ENCODE results near the gene SLIT3.
"Not testable (repeated sequence)": the region's sequence is repeated elsewhere in the genome, so short reads cannot be mapped to it uniquely, and the experiment has no call there.

SLIT3 gene

DNA sequence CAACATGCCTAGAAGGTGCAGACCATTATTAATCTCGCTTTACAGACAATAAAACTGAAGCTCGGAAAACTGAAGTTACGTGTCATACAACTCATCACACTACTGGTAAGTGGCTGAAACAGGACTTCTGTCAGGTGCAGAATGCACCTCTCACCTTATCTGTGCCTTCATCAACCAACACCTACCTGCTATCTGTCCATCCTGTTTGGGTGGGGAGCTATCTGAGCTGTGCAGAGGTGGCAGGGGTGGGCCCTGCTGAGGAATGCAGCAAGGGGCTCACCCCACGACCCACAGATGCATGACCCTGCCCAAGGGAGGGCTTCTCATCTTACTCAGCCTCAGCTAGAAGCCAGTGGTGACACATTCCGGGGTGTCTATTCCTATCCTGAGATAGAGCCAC is 81.6 kb downstream of the SLIT3 start:
- no peak for DNase-seq (ENCODE audit: low spot score)

DNA sequence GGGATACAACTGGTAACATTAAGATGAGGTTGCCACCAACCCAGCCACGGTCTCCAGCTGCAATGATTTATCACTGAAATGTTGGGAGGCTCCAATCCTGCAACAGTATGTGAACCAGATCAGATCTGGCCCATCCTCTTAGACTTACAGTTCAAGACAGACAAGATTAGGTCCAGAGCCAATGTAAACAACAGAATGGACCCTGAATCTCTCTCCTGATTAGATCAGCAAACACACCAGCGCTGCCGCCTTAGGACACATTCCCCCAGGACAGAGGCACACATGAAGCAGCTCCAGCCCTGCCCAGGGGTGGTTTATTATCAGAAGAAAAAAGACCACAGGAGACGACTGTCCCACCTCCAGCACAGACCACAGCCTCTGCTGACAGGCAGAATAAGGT is 82.1 kb downstream of the SLIT3 start:
- no peak for DNase-seq (ENCODE audit: low spot score)

DNA sequence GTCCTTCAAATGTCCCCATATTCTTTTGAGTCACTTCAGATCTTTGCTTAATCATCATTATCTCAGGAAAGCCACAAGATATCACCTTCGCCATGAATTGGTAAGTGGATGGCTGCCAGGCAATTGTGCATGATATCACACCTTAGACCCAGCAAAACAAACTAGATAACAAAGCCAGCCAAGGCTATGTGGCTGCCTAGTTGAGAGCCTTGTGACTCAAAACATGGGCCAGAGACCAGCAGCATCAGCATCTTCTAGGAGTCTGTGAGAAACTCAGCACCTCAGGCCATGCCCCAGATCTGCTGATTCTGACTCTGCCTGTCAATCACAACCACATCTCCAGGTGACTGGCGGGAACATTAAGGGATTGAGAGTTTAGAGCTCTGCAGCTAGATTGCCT is 82.8 kb downstream of the SLIT3 start:
- DNase-seq (ENCODE audit: low spot score), result no peak

DNA sequence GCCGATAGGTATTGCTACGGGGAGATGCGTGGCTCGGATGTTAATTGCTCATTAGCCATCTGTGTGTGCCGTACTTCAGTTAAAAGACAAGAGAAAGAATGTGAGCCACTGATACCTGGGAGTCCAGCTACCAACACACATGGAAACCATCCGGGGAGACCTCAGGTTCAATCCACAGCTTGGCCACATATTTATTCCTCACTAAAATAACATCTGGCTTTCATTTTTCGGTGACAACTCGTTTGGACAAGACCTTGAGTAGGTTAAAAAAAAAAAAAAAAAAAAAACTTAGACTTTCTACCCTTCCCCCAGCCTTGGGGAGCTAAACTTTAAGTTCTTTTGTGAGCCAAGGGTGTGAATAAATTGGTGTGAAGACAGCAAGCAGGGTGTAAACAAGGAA is 84.1 kb downstream of the SLIT3 start:
- DNase-seq (ENCODE audit: low spot score), result no peak

DNA sequence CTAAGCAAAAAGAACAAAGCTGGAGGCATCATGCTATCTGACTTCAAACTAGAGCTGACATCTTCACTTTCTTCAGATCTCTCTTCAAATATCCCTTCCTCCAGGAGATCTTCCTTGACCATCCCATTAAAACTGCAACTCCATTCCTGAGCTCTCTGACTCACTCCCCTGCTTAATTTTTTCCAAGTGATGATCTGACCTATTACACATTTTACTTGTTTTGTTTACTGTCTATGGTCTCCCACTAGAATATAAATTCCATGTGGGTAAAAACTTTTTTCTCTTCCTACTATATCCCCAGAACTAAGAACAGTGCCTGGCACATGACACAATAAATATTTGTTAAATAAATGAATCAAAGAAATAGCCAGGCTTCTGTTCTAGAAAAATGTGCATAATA is 87.5 kb downstream of the SLIT3 start:
- DNase-seq (ENCODE audit: low spot score), result no peak

DNA sequence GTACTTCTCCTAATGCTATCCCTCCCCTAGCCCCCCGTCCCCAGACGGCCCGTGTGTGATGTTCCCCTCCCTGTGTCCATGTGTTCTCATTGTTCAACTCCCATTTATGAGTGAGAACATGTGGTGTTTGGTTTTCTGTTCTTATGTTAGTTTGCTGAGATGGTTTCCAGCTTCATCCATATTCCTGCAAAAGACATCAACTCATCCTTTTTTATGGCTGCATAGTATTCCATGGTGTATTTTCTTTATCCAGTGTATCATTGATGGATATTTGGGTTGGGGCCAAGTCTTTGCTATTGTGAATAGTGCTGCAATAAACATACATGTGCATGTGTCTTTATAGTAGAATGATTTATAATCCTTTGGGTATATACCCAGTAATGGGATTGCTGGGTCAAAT is 89.2 kb downstream of the SLIT3 start:
- not testable (repeated sequence) for DNase-seq (ENCODE audit: low spot score)

DNA sequence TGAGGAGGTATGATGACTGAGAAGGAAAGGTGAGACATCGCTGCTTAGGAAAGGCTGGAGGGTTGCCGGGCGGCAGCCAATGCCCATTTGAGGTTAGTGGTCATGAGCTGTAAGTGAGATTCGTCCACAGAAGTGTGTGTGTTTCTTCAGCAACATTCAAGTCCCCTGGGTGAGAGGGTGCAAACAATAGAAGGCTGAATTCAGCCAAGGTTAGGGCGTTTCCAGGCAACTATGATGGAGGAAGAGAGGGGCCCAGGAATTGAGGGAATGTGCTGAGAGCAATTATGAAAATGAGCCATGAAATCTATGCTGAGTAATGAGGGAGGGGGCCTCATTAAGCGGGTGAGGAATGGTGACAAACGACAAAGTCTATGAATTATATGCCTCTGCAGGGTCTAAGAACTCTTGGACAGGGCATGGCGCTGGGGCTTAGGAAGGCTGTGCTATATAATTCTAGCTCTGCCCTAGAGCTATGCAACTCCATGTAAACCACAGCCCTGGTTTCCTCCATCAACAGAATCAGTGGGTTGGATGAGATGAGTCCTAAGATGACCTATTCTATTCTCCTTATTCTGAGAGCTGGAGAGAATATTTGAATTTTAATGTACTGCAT is 96.0 kb downstream of the SLIT3 start:
- no peak for DNase-seq (ENCODE audit: low spot score)

DNA sequence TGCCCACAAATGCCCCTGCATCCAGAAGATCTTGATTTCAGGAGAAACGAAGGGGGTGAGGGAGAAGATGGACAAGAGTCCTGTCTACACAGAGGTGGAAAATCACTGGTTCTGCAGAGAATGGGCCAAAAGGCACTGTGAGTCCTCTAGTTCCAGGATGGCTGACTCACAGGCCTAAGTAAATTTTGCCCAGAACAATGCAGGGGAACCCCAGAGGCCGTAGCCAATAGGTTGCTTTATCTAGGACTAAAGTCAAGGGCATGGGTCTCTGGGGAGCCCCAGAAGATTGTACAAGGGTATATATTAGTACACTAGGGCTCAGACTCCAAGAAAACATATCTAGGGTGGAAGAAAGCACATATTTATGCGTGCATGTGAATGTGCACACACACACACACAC is 98.0 kb downstream of the SLIT3 start:
- peak; percentile 5 for DNase-seq (ENCODE audit: low spot score)

DNA sequence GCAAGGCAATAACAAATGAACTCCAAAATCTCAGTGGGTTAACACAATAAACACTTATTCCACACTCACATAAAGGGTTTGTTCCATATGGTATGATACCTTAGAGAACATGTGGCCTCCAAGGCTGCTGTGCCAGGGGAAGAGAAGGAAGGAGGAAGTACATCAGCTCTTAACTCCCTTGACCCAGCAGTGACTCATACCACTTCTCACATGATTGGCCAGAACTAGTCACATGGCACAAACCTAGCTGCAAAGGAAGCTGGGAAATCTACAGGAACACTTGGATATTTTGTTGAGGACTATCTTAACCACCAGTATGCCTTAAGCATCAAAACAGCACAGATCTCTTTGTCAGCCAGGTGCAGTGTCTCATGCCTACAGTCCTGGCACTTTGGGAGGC is 99.3 kb downstream of the SLIT3 start:
- DNase-seq (ENCODE audit: low spot score), result peak; percentile 18

DNA sequence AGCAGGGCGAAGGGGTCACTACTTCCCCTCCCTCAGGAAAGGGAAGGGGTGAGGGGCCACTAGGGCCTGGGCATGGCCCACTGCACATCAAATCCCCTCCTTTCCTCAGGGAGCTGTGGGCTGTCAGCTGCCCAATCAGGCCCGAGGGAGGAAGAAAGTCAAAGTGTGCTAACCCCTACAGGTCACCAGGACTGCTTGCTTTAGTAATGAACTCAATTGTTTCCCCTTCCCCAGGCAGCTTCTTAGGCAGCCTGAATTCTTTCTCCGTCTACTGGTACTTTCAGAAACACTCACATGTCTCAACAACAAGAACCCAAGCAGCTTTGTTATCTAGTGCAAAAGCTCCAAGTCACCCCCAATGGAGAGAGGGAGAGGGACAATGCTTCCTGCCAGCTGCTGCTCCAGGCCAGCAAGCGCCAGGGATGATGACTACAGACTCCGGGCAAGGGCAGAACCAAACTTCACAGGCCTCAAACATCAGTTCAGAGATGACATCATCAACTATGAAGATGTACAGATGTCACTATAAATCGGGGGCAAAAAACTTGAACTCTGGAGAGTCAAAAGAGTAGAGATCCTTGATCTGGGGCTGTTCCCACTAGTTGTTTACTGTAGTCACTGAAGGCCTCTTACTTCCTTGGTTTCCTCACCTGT is 100.7 kb downstream of the SLIT3 start:
- no peak for DNase-seq (ENCODE audit: low spot score)

DNA sequence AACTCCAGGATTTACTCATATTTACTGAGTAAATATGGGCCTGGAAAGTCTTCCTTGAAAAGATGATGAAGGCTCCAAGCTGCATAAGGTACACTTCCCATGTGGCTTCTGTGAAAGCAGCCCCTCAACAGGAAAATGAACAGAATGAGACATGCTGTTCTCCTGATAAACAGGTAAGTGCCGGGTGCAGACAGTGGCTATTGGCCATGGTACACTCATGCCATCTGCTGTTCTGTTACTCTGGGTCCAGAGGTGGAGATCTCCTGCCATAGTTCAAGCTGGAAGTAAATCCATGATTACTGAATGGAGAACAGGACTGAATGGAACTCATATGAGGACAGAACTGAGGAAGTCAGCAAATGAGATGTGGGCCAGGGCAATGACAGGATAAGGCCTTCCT is 103.6 kb downstream of the SLIT3 start:
- no peak for DNase-seq (ENCODE audit: low spot score)

DNA sequence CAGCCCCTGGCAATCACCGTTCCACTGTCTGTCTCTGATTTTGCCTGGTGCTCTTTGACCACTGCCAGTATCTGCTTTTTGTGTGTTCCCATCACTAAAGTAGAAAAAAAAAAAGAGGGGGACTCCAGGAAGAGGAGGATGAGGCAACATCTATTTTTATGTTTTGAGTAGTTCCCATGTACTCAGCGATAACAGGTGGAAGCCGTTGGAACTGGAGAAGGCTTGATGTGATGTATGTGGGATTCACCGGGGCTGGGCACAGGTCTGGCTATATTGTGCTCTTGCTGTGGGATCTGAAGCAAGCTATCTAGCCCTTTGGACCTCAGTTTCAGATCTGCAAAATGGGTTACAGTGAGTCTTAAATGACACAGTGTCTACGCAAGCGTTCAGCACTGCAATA is 104.9 kb downstream of the SLIT3 start:
- no peak for DNase-seq (ENCODE audit: low spot score)

DNA sequence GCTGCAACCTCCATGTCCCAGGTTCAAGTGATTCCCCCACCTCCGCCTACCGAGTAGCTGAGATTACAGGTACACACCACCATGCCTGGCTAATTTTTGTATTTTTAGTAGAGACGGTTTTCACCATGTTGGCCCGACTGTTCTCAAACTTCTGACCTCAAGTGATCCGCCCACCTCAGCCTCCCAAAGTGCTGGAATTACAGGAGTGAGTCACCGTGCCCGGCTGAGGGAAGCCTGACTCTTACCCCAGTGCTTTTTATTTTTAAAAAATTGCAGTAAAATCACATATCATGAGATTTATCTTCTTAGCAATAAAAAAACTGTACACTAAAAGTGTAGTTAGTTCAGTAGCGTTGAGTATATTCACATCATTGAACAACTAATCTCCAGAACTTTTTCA is 105.3 kb downstream of the SLIT3 start:
- no peak for DNase-seq (ENCODE audit: low spot score)

DNA sequence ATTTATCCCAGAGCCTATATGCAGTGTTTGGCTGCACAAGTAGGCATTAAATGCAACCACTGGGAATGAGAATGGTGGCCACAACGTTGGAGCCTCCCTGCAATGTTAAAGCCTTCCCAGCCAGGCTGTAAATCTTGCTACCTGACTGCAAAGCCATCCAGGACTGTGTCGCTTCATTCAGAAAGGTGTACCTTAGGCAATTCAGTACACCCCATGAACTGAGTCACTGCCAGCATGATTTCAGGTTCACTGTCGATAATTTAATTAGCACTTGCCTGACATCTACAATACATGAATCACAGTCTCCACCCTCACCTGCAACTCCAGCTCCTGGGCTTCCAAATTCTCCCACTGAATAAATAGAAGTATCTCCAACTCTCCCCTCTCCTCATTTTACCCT is 108.4 kb downstream of the SLIT3 start:
- no peak for DNase-seq (ENCODE audit: low spot score)

DNA sequence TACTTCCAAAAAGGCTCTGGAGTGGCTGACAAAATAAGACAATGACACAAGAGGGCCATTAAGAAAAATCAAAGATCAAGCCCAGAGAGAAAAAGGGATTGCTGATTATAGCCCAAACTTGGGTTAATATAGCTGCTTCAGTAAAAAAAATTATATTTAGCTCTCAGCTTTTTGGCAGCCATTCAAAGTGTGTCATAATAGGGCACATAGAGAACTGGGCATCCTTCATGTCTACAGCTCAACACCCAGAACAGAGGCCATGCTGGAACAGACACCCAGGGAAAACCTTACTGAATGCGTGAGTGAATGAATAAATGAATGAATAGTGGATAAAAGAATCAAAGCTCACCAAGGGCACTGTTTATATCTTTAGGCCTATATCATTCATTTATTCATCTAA is 110.1 kb downstream of the SLIT3 start:
- DNase-seq (ENCODE audit: low spot score), result no peak

DNA sequence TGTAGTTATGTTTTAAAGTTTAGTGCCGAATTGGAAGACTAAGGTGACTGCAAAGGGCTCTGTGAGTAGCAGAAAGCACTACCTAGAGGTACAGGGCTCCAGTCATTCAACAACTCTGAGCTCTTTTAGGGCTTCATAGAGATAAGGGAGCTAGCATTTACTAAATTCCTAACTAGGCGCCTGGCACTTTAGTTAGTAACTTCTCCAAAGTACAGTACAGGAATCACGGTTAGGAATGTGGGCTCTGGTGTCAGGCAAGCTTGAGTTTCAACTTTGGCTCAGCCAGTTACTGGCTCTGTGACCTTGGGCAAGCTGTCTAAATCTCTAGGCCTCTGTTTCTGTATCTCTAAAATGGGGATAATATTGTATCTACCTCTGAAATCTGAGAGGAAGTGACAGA is 115.3 kb downstream of the SLIT3 start:
- DNase-seq (ENCODE audit: low spot score), result no peak

DNA sequence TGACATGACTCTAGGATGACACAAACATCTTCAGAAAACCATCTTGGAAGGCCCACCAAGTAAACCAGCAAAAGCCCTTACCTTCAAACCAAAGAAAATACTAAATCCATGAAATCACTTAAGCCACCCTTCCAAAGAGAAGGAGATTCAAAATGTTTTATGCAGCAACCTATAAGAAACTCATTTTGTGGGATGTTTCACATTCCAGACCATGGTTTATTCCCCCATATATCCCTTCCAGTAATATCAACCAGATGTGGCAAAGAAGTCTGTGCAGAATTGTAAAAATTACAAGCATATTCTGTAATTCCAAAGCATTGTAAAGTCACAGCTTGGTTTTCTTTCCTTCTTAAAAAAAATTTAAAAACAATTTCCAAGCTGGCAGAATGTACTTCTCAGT is 117.4 kb downstream of the SLIT3 start:
- DNase-seq (ENCODE audit: low spot score), result no peak

DNA sequence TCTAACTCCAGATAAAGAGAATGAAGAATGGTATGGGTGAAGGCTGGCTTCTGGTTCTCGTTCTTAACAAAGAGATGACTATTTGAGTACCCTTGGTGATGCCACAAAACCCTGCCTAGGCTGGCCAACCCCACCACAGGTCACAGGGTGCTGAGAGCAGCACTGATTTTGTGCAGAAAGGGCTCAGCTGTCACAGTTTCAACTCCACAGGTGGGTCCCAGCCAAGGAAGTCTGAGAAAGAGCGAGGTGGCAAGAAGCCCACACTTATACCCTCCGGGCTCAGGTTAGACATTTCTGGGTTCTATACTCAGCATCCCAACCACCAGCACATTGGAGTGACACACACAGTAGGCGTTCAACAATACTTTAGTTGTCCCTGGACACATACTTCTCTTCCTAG is 118.1 kb downstream of the SLIT3 start:
- DNase-seq (ENCODE audit: low spot score), result no peak

DNA sequence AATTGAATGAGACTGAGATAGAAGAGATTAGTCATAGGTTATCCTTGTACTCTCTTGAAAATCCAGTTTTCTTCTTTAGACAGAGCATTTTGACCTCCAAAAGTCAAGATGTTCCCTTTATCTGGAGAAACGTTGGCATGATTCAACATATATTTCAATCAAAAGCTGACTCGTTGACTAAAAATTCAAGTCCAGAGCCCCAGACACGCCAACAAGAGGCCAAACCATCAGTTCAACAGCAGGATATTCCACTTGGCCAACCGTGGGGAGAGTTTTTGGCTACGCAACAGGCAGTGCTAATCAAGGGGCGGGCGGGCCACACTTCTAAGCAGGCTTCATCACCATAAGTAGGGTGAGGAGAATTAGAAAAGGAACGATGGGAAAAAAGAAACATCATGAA is 119.1 kb downstream of the SLIT3 start:
- DNase-seq (ENCODE audit: low spot score), result no peak

DNA sequence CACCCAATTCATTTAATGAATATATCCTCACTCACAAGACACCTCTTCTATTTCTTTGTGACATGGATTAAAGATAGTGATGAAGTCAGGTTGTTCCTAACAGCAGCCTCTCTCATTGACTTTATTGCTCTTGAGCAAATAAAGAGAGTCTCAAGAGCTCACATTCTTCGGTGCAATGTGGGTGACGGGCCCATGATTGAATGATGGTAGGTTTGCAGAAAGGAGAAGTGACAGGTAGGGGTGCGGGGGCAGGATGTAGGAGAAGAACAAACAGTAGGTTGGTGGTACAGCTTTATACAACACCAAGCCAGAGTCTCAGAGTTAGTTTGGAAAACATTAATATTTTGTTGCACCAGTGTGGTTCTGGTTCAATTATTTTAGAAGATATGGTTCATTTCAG is 122.2 kb downstream of the SLIT3 start:
- DNase-seq (ENCODE audit: low spot score), result no peak

DNA sequence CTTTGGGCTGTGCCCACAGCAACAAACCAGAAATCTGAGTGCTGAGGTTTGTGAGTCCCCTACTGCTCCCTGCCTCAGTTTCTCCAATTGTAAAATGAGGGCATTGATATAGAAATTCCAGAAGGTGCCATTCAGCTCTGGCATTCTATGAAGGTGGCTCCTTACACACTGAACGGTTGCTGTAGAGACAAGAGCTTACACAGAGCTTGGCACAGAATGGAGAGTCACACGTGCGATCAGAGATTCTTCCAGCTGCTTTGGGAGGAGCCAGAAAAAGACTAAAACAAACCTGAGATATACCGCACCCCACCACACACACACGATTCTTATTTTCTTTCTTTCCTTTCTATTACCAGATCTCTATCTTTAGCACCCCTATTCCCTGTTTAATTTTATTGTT is 122.7 kb downstream of the SLIT3 start:
- DNase-seq (ENCODE audit: low spot score), result no peak

DNA sequence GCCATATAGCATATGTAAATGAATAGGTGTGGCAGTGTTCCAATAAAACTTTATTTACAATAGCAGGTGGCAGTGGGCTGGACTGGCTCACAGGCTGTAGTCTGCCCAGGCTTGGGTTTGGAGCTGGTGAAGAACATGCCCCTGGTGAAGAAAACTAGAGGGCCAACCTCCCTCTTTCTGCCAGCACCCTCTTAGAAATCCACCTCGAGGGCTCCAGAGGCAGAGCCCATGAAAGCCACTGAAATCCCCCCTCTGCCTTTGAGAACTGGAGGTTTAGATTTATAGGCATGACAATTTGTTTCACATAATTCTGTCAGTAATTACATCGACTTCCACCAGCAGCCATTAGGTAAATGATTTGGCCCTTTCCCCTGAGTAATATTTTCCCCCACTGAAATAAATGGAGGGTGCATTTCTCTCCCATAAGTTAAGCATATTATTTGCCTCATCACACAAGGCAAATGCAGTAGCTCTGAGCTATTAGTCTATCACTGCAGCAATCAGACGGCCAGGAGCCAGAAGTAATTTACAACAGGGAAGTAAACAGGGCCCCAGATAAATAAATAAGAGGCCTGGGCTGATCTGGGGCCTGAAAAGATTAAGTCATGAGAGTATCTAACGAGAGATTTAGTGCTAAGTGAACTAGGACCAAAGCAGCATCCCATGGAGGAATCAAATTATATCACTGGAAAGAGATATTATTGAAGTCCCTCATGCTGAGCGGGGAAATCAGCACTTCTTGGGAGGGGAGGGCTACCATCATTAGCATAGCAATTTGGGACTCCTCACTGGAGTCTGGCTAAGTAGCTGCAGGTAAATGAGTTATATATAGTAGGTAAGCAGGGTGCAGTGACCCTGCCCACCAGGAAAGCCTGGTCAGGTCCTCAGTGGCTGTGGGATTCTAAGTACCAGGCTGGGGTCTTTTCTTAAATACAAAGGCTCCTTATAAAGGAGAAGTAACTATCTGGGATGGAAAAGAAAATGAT is 123.9 kb downstream of the SLIT3 start:
- no peak for DNase-seq (ENCODE audit: low spot score)

DNA sequence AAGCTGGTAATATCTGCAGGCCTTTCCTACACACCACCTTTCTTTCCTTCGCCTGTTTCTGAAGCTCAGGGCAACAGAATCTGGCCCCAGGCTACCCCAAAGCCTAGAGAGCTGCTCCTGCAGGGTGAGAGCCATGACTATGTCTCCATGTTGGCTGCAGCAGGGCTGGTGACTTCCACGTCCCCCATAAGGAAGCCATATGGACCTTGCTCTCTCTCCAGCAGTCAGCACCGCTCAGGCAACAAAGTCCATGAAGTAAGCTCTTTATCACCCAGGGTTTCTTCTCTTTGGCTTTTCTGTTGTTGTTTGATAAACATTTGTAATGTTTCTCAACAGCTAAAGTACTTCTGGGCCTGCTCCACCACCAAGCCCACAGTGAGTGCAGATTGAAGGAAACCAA is 125.2 kb downstream of the SLIT3 start:
- DNase-seq (ENCODE audit: low spot score), result no peak
